Mucosa of stomach (tissue), 1 donor: ENCODE data around the gene PDE5A.

Source experiments
- H3K27me3 ChIP-seq: one replicate; pipeline ENCODE4 v1.7.0; 2013; ENCODE audit warnings: mild to moderate bottlenecking, low read length; ENCODE audit not compliant: control insufficient read depth, insufficient read depth
- H3K36me3 ChIP-seq: one replicate; pipeline ENCODE4 v1.7.0; 2013; ENCODE audit warnings: low read length; ENCODE audit not compliant: control insufficient read depth, insufficient read depth
- H3K4me1 ChIP-seq: one replicate; pipeline ENCODE4 v1.7.0; 2013; ENCODE audit warnings: mild to moderate bottlenecking, low read length; ENCODE audit not compliant: control insufficient read depth, insufficient read depth
- H3K4me3 ChIP-seq: one replicate; pipeline ENCODE4 v1.7.0; 2013; ENCODE audit warnings: low read length
- H3K9ac ChIP-seq: one replicate; pipeline ENCODE4 v1.7.0; 2013; ENCODE audit warnings: mild to moderate bottlenecking, low read length, moderate library complexity
- H3K9me3 ChIP-seq: one replicate; pipeline ENCODE4 v1.7.0; 2013; ENCODE audit warnings: mild to moderate bottlenecking, low read length, moderate library complexity; ENCODE audit not compliant: control insufficient read depth
- donor health status: Pancreatic carcinoma.

PDE5A gene

DNA sequence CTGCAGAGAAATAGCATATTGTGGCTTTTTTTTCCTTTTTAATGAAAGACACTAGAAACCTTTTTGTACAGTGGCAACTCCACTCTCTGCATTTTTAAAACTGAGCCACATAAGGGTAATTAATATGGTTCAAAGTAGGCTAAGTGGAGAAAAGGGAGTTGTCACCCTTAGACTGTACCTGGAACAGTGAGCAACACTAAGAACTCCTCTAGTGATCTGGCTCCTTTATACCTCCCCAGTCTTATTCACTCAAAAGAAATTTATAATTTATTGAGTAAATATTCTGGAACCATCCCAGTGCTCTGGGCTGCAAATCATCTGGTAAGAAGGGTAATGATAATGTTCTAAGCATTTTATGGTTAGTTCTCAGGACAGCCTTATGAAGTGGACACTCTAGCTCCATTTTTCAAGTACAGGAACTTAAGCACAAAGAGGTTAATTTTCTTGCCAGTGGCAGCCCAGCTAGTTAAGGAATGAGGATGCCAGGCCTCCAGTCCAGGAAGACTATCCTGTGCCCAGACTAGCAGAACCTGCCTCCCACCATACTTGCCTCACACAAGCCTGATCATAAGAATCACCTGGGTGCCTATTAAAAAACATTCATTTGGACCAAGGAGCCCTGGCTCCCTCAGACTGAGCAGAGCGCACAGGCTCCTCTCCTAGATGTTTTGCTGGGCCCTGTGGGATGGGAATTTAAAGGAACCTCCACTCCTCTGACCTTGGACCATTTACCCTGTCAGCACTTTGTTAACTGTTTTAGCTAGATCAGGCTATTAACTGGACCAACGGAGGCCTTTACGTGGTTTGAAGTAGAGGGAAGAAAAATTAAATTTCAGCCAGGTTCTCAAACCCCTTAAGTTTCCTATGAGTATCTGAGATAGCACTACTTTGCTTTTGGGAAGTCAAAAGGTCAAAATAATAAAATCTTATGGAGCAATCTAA is 102.6 kb downstream of the PDE5A start:
- Histone ChIP-seq H3K4me1 (no peaks in the 10 kb centered on the region), H3K9ac (no peak overlapping the region), H3K4me3 (no peak overlapping the region), H3K27me3 (no peaks in the 10 kb centered on the region), H3K36me3 (no peaks in the 10 kb centered on the region), H3K9me3 (no peaks in the 10 kb centered on the region)

DNA sequence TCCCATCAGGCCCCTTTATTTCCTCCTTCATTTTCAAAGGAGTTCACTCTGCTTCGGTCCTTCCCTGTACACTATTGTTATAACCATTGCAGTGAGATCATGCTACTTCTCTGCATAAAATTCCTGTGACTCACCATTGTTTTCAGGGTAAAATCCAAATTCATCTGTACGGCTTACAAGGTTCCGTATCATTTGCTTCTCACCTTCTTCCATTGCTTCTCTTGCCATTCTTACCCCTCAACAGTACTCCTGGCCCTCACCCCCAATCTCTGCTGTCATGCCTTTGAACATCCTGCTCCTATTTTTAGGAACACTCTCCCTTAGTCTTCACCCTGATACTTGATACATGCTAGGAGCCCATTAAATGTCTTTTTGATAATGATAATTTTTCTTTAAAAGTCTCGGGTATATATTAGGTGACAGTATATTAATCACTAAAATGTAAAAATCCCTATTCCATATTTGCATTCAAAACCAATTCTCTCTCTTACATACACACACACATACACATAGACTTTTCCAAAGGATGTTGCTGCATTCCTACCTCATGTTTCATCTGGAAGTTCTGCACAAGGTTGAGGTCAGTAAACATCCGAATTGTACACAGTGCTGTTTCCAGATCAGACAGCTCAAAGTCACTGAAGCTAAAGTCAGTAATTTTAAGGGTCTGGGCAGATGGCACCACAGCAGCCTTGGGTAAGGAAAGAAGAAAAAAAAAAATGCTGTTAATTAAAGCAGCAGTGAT is 103.4 kb downstream of the PDE5A start:
- Histone ChIP-seq H3K27me3 (no peaks in the 10 kb centered on the region), H3K4me1 (no peaks in the 10 kb centered on the region), H3K9ac (no peak overlapping the region), H3K9me3 (no peaks in the 10 kb centered on the region), H3K4me3 (no peak overlapping the region), H3K36me3 (no peaks in the 10 kb centered on the region)

DNA sequence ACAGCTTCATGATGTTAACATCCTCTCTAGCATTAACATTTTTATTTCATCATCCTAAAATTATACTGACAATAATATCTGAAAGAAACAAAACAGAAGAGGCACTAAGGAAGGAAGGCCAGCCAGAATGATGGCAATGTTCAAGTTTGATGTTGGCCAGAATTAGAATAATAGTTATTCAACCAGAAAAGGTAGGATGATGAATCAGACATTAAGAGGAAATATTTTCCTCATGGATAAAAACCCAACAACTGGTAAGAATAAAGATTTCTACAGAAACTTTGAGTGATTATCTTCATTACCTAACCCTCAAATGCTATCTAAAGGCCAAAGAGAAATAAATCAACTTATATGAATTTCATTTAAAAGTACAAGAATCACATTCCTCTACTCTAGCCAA is 105.2 kb downstream of the PDE5A start:
- Histone ChIP-seq H3K27me3 (no peaks in the 10 kb centered on the region), H3K36me3 (no peaks in the 10 kb centered on the region), H3K4me1 (no peaks in the 10 kb centered on the region), H3K4me3 (no peak overlapping the region), H3K9me3 (no peaks in the 10 kb centered on the region), H3K9ac (no peak overlapping the region)

DNA sequence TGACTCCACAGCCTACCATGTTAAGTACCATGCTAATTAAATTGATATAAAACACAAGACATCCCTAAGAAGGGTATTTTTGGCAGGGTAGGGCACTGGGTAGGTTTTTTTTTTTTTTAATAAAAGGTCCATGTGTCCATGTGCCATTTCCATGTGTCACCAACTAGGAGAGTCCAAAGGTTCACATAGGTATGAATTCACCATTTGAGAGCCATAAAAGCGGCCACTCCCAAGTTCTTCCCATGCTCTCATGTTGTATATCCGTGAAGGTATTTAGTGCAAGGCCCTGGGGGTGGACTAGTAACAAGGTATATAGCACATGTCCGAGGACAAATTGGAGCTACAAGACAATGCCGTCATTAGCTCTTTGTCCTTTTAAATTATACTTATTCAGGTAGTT is 107.3 kb downstream of the PDE5A start:
- H3K9ac ChIP-seq = no peak overlapping the region
- H3K4me1 ChIP-seq = no peaks in the 10 kb centered on the region
- no peaks in the 10 kb centered on the region for H3K36me3 ChIP-seq
- H3K27me3 ChIP-seq = no peaks in the 10 kb centered on the region
- no peak overlapping the region for H3K4me3 ChIP-seq
- no peaks in the 10 kb centered on the region for H3K9me3 ChIP-seq

DNA sequence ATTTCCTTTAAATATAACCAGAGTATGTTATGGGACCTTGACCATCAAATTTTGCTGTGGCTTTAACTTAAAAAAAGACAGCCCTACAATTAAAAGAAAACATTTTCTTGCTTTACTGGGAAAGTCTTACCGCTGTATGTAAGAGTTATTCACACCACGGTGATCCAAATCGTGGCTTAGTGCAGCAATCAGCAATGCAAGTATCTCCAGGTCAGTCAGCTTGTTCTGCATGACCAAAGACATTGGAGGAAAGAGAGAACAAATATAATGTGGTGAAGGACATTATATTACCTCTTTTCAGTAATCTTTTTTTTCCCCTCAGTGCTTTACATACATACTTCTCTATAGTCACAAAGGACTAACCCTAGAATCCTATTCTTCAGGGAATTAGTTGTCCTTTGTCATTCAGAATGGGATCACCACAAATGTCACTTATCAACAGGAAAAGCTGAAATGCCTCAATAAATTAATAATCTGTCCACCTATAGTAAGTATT is 109.6 kb downstream of the PDE5A start:
- Histone ChIP-seq H3K9me3 (no peaks in the 10 kb centered on the region), H3K27me3 (no peaks in the 10 kb centered on the region), H3K4me1 (no peaks in the 10 kb centered on the region), H3K4me3 (no peak overlapping the region), H3K9ac (no peak overlapping the region), H3K36me3 (no peaks in the 10 kb centered on the region)

DNA sequence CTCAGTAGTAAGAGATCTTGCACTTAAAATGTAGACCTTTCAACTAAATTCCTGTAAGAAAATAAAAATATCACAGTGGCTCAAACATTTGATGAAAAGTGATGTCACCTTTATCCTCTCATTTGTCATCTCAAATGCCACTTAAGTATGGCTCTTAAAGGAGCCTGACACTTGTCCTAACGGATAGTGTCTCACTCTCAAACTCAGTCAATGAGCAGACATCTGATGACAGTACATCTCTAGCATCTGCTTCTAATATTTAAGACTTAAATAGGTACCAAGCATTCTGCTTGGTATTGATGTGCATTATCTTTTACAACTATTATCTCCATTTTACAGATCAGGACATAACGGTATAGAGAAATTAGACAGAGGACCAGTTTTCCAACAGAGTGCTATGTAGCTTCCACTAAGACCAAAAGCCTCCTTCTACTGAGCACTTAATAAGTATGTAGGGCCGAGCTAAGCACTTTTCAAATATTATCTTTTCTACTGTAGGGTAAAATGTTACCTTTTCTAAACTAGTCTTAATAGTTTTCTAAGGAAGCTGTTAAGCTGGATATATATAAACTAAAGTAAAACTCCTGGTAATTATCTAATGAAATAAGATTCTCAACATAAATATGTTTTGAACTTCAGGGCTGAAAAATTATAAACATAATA is 110.2 kb downstream of the PDE5A start:
- Histone ChIP-seq H3K9ac (no peak overlapping the region), H3K27me3 (no peaks in the 10 kb centered on the region), H3K36me3 (peaks cover under 1% of the 10 kb centered on the region), H3K4me3 (no peak overlapping the region), H3K4me1 (no peaks in the 10 kb centered on the region), H3K9me3 (no peaks in the 10 kb centered on the region)

DNA sequence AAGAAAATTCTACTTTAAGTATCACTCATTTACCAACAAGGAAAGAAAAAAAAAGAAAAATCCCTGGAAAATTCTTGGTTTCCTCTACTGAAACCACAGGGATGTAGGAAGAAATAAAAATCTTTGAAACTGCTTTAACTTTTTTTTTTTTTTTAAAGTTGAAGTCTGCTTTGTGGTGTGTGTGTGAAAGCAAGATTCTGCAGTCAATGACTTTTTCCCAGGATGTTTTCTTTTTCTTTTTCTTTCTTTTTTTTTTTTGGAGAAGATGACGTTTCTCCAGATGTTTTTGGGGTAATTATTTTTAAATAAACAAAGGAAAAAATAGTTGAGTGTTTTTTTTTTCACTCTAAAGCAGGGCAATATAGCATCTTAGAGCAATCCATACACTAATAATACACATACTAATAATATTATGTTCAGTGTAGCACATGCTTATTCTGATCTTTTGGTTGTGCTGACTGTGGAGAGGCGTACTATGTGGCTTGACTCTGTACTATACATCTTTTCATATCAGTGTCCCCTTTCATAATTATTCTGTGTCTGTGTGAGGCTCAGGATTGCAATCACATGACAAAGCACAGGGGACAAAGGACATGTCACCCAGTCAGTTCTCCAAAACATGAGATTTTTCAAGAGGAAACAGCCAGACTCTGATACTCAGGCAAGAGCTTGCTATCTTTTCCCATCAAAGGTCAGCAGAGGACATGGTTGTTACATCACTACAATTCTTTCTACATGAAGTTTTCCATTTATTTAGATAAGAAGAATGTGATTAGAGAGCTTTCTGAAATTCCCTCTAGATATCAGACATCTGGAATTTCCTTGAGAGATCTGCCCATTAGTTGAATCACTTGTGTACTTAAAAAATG is 111.0 kb downstream of the PDE5A start:
- Histone ChIP-seq H3K4me3 (no peak overlapping the region), H3K4me1 (no peaks in the 10 kb centered on the region), H3K9me3 (no peaks in the 10 kb centered on the region), H3K27me3 (no peaks in the 10 kb centered on the region), H3K36me3 (peaks cover 4% of the 10 kb centered on the region), H3K9ac (no peak overlapping the region)

DNA sequence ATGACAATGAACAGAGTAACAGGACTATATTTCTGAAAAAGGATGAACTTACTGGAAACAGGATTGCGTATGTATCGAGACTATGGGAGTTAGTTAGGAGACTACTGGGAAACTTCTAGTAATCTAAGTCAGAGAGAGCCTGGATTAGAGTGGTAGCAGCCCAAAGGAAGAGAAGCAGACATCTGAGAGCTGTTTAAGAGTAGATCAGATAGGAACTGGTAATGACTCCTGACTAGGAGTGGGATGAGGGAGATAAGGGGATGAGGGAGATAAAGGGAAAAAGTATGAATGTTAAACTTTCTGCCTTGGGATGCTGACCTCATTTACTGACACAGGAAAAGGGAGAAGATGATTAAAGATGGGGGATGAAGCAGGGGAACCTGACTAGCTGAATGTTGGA is 116.2 kb downstream of the PDE5A start:
- no peak overlapping the region for H3K4me3 ChIP-seq
- H3K4me1 ChIP-seq = no peaks in the 10 kb centered on the region
- H3K9ac ChIP-seq = no peak overlapping the region
- H3K36me3 ChIP-seq = peaks cover 4% of the 10 kb centered on the region
- H3K9me3 ChIP-seq = no peaks in the 10 kb centered on the region
- no peaks in the 10 kb centered on the region for H3K27me3 ChIP-seq

DNA sequence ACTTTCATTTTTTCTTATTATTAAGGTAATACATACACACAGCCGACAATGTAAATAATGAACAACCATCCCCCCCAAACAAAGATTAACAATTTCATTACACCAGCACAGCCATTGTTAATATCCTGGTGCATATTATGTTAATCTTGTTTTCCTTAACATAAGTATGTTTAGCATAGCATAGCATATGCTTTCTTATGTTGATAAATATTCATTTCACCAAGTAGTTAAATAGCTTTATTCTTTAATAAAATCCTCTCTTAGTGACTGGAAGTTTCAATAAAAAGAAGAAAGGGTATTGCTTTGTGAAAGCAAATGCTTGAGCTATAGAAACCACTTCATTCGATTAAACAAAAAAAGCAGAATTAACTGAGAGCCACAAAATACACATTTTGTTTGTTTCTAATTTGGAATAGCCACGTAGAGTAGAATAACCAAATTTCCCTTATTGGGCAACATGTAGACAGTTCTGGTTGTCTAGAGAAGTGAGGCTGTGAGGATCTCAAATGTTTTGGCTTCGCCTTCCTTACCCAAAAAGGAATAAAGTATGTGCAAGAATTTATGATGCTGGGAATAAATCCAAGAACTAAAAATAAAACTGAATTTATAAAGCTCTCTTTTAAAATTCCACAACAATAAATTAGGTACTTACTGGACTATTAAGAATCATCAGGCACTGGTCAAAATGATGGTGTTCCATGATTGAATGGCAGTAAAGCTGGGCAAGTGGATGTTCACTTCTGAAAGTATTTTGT is 118.0 kb downstream of the PDE5A start:
- Histone ChIP-seq H3K4me1 (no peaks in the 10 kb centered on the region), H3K9me3 (no peaks in the 10 kb centered on the region), H3K4me3 (no peak overlapping the region), H3K36me3 (peaks cover 4% of the 10 kb centered on the region), H3K9ac (no peak overlapping the region), H3K27me3 (no peaks in the 10 kb centered on the region)

DNA sequence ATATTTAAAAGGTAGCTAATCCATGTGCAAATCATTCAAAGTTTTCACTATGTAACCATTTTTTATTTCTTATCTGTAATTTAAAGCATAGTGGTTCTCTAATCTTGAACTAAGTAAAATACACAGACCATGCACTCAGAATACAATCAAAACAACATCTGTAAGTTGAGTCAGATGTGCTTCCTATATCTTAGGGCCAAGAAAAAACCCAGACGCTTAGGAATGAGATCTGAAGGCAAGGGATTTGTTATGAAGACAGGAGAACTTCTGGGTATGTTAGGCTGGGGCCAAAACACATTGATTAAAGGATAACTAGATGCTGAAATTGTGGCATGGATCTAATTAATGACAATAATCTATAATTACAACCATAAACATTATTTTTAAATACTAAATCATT is 120.3 kb downstream of the PDE5A start:
- peaks cover 3% of the 10 kb centered on the region for H3K36me3 ChIP-seq
- no peak overlapping the region for H3K9ac ChIP-seq
- H3K4me1 ChIP-seq = no peaks in the 10 kb centered on the region
- no peaks in the 10 kb centered on the region for H3K27me3 ChIP-seq
- no peaks in the 10 kb centered on the region for H3K9me3 ChIP-seq
- H3K4me3 ChIP-seq = no peak overlapping the region

DNA sequence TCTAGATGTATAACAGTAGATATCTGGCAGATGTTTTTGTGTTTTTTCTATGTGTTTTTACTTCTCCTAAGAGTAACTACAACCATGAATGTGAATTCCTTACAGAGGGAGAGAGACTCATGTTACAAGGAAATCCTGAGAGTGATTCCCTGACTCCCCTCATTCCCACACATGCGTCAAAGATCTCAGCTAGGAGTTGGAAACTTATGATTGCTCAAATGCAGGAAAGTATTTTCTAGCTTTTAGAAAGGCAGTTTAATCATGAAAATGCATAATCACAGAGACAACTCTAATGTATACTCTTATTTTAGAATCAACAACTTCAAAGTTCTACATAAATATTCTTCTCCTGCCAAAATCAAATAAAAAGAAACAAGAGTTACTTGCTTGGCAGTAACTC is 121.8 kb downstream of the PDE5A start:
- H3K9me3 ChIP-seq = no peaks in the 10 kb centered on the region
- no peak overlapping the region for H3K9ac ChIP-seq
- no peaks in the 10 kb centered on the region for H3K4me1 ChIP-seq
- H3K4me3 ChIP-seq = no peak overlapping the region
- H3K36me3 ChIP-seq = no peaks in the 10 kb centered on the region
- H3K27me3 ChIP-seq = no peaks in the 10 kb centered on the region
